ENCODE measurements around the gene ANKRD33B.
"Not testable (repeated sequence)": the region's sequence is repeated elsewhere in the genome, so short reads cannot be mapped to it uniquely, and the experiment has no call there.

Gene ANKRD33B

DNA sequence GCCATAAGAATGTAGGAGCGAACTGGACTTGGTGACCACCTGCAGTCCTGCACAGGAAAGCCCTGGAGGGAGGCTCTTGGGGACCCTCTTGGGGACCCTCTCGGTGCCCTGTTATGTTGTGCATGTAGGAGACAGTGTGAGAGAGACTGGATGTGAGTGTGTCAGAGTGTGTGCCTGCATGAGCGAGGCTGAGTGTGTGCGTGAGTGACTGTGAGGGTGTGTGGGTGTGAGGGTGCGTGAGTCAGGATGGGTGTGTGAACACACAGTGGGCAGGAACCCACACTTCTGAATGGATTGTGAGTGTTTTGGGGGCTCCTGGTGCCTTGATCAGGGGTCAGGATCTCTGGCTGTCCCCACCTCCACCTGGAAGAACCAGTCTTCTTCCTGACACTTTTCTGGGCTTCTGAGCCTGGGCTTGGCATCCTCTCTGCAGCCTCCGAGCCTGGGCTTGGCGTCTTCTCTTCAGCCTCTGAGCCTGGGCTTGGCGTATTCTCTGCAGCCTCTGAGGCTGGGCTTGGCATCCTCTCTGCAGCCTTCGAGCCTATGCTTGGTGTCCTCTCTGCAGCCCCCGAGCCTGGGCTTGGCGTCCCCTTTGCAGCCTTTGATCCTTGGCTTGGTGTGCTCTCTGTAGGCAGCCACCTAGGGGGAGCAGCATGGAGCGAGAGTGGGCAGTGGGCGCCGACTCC is 25.6 kb upstream of the ANKRD33B start:
- DNase-seq, result no peak

DNA sequence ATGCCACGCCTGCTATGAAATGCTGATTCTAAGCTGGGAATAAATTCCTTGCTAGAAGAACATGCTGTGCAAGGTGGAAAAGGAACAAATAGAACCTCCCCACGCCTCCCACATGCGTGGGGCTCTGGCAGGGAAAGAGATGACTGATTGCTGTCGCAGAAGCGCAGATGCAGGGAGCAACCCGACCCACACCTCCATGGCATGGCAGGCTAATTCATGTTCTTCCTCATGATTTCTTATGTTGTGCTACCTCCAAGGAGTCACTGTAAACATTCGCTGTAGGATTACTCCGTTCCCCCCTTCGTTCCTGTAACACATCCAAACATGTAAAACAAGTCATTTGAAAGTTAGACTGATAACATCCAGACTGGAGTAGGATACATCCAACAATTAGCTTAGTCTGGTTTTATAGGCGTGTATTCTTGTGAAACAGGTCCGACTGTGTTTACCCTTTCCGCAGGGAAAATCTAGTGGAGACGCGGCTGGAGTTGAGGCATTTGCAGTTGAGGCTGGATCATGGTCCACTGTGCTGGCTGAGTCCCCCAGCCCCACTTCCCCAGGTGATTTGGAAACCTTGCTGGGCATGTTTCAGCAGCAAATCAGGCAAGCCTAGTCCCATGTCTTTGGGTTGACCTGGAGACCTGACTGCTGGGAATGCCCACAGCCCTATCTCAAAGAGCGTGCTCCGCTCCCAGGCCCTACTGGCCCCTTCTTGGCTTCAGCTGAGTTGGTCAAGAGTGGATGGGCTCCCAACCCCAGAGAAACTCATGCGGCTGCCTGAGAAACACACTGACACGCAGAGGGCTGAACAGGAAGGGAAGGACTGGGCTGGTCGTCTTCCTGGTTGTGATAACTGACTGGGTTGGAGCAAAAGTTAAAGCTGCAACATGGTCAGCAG is 24.8 kb upstream of the ANKRD33B start:
- no peak for DNase-seq

DNA sequence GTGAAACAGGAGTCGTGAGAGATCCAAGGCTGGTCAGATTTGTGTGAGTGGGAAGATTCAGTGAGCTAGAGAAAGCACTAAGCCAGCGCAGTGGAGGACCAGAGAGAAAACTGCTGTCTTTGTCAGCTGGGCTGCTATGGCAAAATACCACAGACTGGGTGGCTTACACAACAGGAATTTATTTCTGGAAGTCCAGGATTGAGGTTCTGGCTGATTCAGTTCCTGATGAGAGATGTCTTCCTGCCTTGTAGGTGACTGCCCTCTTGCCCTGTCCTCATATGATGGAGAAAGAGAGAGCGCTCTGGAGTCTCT is 24.2 kb upstream of the ANKRD33B start:
- no peak for DNase-seq

DNA sequence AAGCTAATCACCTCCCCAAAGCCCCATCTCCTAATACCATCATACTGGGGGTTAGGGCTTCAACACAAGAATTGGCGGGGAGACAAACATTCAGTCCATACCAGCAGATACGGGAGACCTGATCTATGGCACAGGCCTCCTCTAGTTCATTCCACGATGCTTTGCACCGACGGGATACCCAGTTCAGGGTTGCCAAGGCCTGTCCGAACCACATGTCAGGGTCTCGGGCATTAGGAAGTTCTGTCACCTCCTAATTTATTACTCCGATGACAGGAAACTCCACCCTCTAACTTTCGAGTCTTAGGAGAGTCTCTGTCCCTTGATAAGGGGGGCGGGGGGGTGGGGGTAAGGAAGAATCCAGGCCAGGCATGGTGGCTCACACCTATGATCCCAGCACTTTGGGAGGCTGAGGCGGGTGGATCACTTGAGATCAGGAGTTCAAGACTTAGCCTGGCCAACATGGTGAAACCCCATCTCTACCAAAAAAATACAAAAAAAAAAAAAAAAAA is 23.8 kb upstream of the ANKRD33B start:
- no peak for DNase-seq

DNA sequence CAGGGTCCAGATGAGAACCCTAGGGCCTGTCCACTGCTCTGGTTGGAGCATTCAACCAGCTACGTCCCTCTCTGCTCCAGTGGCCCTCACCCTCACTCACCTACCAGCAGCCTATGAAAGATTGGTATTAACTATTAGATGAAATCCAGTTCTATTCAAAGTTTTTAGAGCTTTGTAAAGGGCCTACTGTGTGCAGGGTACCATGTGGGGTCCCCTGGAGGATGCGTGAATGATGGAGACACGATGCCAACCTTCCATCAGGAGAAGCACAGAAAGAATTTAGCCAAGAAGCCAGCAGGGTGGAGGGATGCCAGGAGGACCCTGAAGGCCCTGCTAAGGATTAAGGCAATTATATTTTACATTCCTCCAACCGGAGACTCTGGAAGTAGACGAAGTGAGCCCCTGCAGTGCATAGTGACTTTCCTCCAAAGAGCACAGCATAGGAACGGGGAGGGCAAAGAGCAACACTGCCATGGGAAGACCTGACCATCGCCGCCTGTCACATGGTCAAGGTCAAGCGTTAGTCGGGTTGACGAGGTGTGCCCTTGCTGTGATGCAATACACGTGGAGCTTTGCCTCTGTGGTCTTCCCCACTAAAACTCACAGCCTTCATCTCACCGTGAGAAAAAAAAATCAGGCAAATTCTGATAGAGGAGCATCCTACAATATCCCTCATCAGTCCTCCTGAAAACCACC is 22.8 kb upstream of the ANKRD33B start:
- no peak for DNase-seq

DNA sequence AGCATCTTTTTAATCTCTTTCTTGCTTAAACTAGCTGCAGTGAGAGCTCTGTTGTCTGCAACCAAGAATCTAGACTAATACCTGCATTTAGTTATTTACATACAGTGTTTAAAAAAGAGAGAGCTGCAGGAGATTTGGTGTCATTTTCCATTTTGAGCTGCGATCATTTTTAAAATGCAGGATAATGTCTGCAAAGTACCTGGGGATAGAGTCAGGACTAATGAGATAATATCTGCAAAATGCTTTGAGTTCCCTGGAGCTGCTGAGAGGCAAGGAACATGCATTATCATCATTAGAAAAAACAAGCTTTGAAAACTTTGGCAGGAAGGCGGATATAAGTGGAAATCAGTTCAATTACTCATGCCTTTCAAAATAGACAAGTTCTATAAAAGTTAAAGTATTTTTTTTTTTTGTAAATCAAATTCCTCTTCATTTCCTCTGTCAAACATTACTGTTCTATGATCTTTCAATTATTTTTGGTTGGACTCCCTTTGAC is 21.8 kb upstream of the ANKRD33B start:
- DNase-seq, result no peak

DNA sequence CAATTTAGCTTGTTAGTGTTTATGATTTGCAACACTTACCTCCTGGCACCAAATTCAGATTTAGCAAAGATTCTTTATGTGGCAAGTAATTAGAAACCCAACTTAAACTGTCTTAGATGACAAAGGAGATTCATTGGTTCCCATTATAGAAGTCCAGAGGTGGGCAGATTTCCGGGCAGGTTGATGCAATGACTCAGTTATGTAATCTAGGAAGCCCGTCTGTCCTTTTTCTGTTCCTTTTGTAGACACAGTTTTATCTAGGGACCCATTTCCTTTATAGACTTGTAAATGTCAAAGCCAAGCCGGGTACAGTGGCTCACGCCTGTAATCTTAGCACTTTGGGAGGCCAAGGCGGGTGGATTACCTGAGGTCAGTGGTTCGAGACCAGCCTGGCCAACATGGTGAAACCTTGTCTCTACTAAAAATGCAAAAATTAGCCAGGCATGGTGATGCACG is 20.3 kb upstream of the ANKRD33B start:
- no peak for DNase-seq

DNA sequence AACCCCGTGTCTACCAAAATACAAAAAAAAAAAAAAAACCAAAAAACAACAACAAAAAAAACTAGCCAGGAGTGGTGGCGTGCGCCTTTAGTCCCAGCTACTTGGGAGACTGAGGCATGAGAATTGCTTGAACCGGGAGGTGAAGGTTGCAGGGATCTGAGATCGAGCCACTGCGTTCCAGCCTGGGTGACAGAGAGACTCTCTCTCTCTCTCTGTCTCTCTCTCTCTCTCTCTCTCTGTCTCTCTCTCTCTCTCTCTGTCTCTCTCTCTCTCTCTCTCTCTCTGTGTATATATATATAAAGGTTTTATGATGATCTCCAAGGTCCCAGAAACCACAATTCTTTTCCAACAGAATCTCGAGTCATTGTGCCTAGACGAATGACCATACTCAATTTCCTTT is 18.8 kb upstream of the ANKRD33B start:
- no peak for DNase-seq

DNA sequence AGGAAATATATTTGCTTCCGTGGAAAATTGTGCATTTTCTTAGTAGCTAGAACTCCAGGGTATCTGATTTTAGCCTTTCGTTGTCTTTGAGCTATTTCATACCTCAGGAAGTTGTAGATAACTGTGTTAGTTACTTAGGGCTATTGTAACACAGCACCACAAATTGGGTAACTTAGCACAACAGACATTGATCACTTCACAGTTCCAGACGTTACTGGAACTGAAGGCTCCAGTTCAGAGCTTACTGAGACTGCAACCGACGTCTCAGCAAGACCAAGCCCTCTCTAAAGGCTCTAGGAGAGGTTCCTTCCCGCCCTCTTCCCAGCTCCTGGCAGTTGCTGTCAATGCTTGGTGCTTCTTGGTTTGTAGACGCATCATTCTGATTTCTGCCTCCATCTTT is 17.7 kb upstream of the ANKRD33B start:
- DNase-seq, result no peak

DNA sequence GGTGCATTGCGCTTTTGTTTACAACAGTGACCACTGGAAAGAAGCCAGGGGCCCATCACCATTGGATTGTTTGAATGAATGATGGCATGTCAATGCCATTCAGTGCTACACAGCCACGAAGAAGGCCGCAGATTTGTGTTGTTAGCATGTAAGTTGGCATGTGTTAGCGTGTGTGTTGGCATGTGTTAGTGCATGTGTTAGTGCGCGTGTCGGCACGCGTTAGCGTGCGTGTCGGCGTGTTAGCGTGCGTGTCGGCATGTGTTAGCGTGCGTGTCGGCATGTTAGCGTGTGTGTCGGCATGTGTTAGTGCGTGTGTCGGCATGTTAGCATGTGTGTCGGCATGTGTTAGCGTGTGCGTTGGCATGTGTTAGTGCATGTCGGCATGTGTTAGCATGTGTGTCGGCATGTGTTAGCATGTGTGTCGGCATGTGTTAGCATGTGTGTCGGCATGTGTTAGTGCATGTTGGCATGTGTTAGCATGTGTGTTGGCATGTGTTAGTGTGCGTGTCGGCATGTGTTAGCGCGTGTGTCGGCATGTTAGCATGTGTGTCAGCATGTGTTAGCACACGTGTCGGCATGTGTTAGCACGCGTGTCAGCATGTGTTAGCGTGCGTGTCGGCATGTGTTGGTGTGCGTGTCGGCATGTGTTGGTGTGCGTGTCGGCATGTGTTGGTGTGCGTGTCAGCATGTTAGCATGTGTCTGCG is 15.3 kb upstream of the ANKRD33B start:
- no peak for DNase-seq

DNA sequence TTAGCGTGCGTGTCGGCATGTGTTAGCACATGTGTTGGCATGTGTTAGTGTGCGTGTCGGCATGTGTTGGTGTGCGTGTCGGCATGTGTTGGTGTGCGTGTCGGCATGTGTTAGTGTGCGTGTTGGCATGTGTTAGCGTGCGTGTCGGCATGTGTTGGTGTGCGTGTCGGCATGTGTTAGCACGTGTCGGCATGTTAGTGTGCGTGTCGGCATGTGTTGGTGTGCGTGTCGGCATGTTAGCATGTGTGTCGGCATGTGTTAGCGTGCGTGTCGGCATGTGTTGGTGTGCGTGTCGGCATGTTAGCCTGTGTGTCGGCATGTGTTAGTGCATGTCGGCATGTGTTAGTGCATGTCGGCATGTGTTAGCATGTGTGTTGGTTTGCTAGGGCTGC is 14.8 kb upstream of the ANKRD33B start:
- DNase-seq, result not testable (repeated sequence)

DNA sequence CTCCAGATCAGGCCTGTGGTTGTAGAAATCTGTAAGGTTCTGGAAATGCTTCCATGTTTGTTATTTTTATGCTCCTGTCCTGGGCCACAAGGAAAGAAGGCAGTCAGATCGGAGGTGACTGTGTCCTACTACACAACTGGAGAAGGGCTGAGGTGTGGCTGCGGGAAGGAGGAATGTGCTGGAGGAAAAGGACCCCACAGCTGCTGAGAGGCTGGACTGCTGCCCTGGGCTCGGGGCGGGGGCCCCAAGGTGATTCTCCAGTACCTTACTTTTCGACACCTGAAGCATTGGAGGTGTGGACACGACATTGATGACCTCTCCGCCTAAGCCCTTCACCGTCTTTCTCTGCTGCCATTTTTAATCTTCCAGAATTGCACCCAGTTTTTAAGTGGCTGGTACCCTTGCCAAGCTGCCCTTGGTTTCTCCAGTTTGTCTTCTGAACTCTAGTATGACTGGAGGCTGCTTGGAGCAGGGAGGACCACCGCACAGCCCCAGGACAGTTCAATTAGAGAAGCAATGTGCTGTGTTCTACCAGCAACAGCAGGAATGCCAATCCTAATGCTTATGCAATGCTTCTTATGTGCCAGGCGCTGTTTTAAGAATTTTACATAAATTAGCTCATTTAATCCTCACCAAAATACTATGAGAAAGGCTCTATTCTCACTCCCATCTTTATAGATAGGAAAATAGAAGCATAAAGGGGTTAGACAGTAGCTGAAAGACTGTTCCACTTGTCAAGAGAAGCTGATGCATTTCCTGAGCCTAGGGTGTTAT is 13.5 kb upstream of the ANKRD33B start:
- no peak for DNase-seq

DNA sequence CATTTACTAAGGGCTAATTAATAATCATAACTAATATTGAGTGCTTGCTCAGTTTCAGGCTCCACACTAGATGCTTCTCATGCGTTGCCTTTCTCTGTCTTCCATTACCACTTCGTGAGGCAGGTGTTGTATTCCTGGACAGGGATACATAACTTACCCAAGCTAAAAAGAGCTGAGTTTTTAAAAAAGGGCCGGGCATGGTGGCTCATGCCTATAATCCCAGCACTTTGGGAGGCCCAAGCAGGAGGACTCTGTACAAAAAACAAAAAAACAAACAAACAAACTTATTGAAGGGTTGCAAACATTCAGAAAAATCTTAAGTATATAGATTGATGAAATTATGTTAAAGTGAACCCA is 12.1 kb upstream of the ANKRD33B start:
- no peak for DNase-seq

DNA sequence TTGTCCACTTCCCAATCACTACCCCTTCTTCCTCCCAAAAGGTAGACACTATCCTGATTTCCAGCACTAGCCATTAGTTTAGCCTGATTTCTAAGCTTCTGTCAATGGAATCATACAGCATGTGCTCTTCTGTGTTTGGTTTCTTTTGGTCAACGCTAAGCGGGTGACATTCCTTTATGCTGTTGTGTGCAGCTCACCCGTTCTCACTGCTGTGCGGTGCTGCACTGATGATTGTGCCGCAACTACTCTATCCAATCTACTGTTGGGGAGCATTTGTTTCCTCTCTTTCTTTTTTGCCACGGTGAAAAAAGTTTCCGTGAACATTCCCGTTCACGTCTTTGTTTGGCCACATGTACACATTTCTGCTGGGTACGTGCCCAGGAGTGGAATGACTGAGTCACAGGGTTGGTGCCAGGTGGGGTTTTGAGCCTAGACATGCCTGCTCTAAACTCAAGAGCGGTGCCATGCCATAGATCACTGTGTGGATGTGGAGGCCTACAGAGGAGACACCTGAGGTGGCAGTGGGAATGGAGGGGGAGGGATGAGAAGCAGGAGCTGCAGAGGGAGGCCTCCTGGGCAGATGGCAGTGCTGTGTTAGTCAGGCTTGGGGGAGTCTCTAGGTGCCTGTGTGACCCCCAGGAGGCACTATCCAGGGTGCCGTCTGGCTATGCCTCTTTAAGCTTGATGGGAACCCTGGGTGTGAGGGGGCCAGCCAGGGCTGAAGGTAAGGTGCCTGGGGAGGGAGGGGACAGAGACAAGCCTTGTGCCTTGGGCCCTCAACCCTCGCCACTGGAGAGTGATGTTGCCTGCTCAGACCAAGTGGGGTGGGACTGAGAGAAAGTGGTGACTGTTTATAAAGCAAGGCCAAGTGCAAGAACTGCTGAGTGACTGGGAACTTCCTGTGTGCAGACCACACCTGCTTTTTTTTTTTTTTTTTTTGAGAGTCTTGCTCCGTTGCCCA is 11.4 kb upstream of the ANKRD33B start:
- no peak for DNase-seq

DNA sequence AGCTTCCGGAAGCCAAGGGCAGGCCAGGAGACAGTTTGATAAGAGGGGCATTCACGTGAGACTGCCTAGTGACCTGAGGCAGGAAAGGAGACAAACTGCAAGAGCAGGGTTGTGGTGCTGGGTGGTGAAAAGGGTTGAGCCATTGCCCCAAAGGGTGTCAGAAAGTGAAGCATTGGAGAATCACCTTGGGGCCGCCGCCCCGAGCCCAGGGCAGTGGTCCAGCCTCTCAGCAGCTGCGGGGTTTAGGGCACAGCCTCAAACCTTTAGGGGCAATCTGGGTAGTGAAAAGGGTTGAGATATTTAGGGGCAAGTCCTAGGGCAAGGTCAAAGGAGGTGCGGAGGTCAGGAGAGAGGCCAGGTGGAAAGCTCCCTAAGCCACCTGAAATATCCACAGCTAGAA is 10.4 kb upstream of the ANKRD33B start:
- no peak for DNase-seq

DNA sequence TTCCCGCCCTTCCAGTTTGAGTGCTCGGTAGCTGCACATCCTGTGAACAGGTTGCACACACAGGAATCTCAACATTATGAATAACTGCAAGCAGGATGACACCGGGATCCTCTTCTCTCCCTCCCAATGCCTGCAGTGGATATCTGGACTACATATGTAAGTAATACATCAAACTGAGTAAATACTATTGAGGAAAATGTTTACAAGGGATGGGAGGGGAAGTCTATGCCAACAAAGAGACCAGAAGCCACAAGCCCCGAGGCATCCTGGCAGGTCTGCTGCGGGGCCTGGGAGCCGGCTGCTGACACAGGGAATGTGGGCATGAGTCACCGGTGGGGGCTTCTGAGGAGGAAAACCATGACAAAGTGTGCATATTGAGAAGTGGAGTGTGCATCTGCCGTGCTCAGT is 8.6 kb upstream of the ANKRD33B start:
- DNase-seq, result no peak

DNA sequence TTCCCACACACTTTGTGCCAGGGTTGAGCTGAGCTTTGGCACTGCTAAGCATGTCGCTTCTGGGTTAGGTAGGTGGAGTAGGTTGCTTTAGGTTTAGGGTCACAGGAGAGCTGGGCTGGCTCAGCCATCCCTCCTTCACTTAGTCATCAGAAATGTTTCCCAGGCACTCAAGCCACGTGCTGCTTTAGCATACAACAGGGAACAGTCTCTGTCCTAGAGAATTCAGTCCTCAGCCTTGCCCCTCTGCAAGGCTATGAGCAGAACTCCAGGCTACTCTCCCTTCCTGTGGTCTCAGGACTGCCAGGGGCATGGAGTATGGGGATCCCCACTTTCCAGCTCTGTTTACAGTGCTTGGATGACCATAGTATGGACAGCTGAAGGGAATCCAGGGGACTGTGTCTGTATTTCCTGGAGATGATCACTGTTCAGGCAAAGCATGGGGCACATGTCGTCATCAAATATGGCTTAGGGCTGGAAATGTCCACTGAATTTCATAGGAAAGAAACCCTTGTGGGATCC is 7.5 kb upstream of the ANKRD33B start:
- no peak for DNase-seq

DNA sequence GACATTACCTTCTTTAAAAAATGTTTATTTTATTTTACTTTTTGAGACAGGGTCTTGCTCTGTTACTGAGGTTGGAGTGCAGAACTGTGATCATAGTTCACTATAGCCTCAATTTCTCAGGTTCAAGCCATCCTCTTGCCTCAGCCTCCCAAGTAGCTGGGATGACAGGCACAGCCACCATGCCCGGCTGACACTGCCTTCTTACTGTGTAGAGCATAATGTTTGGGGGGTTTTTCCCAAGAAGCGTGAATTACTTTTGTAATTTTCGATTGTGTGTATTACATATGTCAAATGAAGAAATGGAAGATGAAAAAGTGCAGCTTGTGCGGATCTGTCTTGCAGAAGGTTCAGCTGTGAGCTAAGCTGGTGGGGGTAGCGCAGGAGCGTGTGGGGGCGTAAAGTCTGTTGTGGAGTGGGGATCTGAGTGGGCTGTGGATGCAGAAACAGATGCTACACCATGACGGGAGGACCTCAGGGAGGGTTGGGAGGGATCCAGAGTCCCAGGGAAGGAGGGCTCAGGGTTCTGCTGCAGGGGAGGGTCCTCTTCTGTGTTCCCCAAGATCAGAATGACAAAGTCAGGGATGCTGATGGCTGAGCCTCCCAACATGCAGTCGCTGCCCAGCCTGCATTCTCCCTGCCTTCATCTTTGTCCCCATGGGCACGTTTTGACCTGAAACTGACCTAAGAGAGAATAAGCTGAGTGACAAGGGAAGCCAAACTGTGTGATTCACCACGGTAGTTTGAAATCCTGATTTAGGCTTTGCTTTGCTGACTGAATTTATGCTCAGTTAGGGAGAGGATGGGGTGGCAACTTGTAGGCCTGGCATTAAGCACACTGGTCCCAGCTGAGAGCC is 6.8 kb upstream of the ANKRD33B start:
- no peak for DNase-seq

DNA sequence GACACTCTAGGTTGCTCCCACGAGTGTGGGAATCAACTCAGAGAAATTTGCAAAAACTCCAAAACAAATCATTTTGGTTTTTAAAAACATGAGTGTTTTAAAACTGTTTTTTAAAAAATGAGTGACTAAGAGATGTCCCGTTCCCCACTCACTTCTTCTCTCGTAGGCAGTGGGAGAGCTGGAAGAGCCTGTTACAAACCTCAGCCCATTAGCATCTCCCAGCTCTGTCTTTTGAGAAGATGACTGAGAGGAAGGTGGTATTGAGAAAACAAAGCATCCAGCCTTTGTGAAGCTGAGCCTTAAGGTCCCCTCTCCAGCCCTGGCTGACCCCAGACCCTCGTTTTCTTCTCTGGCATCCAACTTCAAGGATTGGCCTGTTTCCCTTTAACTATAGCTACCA is 4.7 kb upstream of the ANKRD33B start:
- no peak for DNase-seq

DNA sequence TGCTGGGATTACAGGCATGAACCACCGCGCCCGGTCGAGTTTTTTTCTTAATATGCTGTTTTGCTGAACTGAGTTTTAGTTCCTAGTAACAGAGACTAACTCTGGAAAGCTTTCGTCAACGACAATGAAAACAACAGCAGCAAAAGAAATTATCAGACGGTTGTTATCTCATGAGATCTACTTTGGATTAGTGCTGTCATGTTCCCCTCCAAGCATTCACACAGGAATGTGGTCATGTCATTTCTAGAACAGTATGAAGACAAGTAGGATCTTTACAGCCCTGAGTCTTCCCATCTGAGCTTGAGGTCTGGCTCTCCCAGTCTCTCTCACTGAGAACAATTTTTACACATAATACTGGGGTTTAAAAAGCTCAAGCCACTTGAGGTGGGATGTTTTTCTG is 4.0 kb upstream of the ANKRD33B start:
- no peak for DNase-seq
